LNCaP clone FGC (cell line): Measurements from ENCODE around the gene ADARB2.
A peak's percentile ranks its signal among the peaks of the same experiment; 100 is the strongest.
"Not testable (repeated sequence)": the region's sequence is repeated elsewhere in the genome, so short reads cannot be mapped to it uniquely, and the experiment has no call there.

ENCODE experiments used
- DNase-seq: peaks from one replicate; pipeline ENCODE4 v3.0.0-alpha.2; 2011; ENCODE audit warnings: low read depth
- H3K4me3 ChIP-seq: 2 replicates; pipeline ENCODE4 v1.5.1; 2011; ENCODE audit warnings: mild to moderate bottlenecking, low read depth, low read length, control low read depth
- TF ChIP-seq, protein P1 (sequence below): IDR thresholded peaks from 2 replicates; pipeline ENCODE4 v1.5.1; 2012; ENCODE audit warnings: mild to moderate bottlenecking; ENCODE audit not compliant: control insufficient read depth, insufficient read depth; ENCODE audit errors: extremely low read depth

ADARB2 gene

DNA sequence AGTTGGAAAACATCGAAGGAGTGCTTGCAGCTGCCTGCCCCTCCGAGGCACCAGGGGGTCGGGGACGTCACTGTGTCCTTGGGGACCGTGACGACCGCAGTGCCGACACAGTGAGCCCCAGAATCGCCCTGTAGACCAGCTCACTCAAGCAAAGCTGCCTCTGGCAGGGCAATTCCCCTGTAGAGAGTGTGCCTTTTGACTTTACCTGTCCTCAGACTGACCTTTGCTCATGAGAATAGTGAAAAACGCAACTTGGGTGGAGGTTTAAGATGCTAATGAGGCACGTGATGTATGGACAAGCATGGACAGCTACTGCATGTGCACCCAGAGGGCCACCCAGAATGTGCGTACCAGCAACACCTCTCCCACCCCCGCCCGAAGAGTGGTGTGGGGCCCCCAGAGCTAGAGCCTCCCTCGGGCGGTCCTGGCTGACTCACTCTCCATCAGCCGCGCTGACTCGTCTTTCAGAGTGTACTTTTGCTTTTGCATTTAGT is 271.9 kb downstream of the ADARB2 start:
- TF ChIP-seq, protein P1, sequence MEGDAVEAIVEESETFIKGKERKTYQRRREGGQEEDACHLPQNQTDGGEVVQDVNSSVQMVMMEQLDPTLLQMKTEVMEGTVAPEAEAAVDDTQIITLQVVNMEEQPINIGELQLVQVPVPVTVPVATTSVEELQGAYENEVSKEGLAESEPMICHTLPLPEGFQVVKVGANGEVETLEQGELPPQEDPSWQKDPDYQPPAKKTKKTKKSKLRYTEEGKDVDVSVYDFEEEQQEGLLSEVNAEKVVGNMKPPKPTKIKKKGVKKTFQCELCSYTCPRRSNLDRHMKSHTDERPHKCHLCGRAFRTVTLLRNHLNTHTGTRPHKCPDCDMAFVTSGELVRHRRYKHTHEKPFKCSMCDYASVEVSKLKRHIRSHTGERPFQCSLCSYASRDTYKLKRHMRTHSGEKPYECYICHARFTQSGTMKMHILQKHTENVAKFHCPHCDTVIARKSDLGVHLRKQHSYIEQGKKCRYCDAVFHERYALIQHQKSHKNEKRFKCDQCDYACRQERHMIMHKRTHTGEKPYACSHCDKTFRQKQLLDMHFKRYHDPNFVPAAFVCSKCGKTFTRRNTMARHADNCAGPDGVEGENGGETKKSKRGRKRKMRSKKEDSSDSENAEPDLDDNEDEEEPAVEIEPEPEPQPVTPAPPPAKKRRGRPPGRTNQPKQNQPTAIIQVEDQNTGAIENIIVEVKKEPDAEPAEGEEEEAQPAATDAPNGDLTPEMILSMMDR, result no peak
- no peak overlapping the region for H3K4me3 ChIP-seq
- no peak for DNase-seq

DNA sequence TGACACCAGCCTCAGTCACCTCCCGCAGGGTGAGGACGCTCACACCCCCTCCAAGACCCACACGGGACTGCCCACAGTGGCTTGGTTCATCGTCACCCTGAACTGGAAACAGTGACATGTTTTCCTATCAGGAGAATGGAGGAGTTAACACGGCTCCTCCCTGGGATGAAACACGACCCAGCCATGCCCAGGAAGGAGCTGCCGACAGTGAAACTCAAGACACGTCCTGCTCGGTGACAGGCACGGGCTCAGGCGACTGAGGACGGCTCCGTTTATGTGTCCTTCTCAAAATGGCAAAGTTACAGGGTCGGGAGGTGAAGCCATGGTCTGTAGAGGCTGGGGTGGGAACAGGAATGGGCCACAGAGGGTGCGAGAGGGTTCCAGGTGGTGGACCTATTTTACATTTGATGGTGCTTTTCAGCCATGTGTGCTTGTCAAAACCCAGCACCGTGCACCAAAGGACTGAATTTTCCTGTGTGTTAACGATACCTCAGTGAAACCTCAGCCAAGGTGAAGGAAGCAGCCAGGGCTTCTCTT is 272.4 kb downstream of the ADARB2 start:
- no peak overlapping the region for H3K4me3 ChIP-seq
- no peak for DNase-seq
- TF ChIP-seq, protein P1, result no peak

- not testable (repeated sequence) for DNase-seq, H3K4me3 ChIP-seq
Measured at GRCh38 chr10:1463971-1464370, 273.4 kb downstream of the ADARB2 start.

GRCh38 chr10:1462994-1463633 is 274.2 kb downstream of the ADARB2 start:
- TF ChIP-seq, protein P1, result no peak
- DNase-seq, result no peak

GRCh38 chr10:1462521-1462920 is 274.8 kb downstream of the ADARB2 start:
- DNase-seq, result no peak
- H3K4me3 ChIP-seq, result no peak overlapping the region
- TF ChIP-seq, protein P1, result no peak

More at GRCh38 chr10:1462994-1463633, 274.2 kb downstream of the ADARB2 start:
- no peak overlapping the region for H3K4me3 ChIP-seq

GRCh38 chr10:1462032-1462431 is 275.3 kb downstream of the ADARB2 start:
- TF ChIP-seq, protein P1, result no peak
- no peak for DNase-seq
- no peak overlapping the region for H3K4me3 ChIP-seq

GRCh38 chr10:1461016-1461415 is 276.3 kb downstream of the ADARB2 start:
- no peak for DNase-seq
- no peak overlapping the region for H3K4me3 ChIP-seq
- TF ChIP-seq, protein P1, result no peak

DNA sequence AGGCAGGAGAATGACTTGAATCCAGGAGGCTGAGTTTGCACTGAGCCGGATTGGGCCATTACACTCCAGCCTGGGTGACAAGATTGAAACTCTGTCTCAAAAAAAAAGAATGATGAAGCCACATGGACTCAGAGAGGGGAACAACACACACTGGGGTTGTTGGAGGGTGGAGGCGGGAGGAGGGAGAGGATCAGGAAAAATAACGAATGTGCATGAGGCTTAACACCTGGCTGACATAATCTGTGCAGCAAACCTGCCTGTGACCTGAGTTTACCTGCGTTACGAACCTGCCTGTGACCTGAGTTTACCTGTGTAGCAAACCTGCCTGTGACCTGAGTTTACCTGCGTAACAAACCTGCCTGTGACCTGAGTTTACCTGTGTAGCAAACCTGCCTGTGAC is 277.7 kb downstream of the ADARB2 start:
- H3K4me3 ChIP-seq, result not testable (repeated sequence)
- peak; percentile 71 for DNase-seq
